ENCODE measurements around the gene RNF151.
A peak's percentile ranks its signal among the peaks of the same experiment; 100 is the strongest.

RNF151 gene, protein sequence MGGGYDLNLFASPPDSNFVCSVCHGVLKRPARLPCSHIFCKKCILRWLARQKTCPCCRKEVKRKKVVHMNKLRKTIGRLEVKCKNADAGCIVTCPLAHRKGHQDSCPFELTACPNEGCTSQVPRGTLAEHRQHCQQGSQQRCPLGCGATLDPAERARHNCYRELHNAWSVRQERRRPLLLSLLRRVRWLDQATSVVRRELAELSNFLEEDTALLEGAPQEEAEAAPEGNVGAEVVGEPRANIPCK

DNA sequence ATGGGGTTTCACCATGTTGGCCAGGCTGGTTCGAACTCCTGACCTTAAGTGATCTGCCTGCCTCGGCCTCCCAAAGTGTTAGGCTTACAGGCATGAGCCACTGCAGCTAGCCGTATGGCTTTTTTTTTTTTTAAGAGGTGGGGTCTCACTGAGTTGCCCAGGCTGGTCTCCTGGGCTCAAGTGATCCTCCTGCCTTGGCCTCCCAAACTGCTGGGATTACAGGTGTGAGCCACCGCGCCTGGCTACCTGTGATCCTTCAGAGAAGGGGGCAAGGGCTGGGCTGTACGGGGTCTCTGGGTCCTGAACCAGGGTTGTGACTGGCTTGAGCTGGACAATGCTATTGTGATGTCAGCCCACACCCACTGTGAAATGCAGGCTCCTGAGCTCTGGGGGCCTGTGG lies at the start of gene RNF151:
RNF151 (plus strand) TSS at position 397 of the 400 bp plus-strand sequence. CDS start 26 bp downstream, outside the sequence.
- H3K27ac ChIP-seq = no peak within 1 kb of the TSS
- peaks cover 2% of the 10 kb centered on the region for H3K4me1 ChIP-seq
- H3K4me3 ChIP-seq (ENCODE audit: low read depth, low read length) = peak within 1 kb of the TSS; percentile 94
- no peak for TF ChIP-seq CTCF (IDR thresholded peaks at IDR 0.05)
- H3K36me3 ChIP-seq (ENCODE audit: control insufficient read depth, insufficient read depth, low read length) = no peaks in the 10 kb centered on the region
- peak within 1 kb of the TSS; percentile 73 for H3K4me2 ChIP-seq (ENCODE audit: low read length)
- no peaks in the 10 kb centered on the region for H3K79me2 ChIP-seq
- H3K9me3 ChIP-seq (ENCODE audit: control insufficient read depth, low read length) = no peaks in the 10 kb centered on the region
- no peak within 1 kb of the TSS for H3K9ac ChIP-seq
- no peak within 1 kb of the TSS for H2AFZ ChIP-seq
- H3K27me3 ChIP-seq (ENCODE audit: control insufficient read depth, insufficient read depth, low read length) = no peaks in the 10 kb centered on the region

- Histone ChIP-seq H3K27ac (no peak overlapping the region), H3K79me2 (no peaks in the 10 kb centered on the region), H2AFZ (no peak overlapping the region), H3K4me2 (ENCODE audit: low read length) (no peak overlapping the region), H3K9ac (no peak overlapping the region), H3K4me1 (no peaks in the 10 kb centered on the region), H3K9me3 (ENCODE audit: control insufficient read depth, low read length) (no peaks in the 10 kb centered on the region), H3K27me3 (ENCODE audit: control insufficient read depth, insufficient read depth, low read length) (peaks cover 12% of the 10 kb centered on the region), H3K36me3 (ENCODE audit: control insufficient read depth, insufficient read depth, low read length) (no peaks in the 10 kb centered on the region), H3K4me3 (ENCODE audit: low read depth, low read length) (no peak overlapping the region)
- no peak for TF ChIP-seq CTCF (IDR thresholded peaks at IDR 0.05)
These were observed 49.5 kb upstream of the RNF151 start for GRCh38 chr16:1917056-1917664.

DNA sequence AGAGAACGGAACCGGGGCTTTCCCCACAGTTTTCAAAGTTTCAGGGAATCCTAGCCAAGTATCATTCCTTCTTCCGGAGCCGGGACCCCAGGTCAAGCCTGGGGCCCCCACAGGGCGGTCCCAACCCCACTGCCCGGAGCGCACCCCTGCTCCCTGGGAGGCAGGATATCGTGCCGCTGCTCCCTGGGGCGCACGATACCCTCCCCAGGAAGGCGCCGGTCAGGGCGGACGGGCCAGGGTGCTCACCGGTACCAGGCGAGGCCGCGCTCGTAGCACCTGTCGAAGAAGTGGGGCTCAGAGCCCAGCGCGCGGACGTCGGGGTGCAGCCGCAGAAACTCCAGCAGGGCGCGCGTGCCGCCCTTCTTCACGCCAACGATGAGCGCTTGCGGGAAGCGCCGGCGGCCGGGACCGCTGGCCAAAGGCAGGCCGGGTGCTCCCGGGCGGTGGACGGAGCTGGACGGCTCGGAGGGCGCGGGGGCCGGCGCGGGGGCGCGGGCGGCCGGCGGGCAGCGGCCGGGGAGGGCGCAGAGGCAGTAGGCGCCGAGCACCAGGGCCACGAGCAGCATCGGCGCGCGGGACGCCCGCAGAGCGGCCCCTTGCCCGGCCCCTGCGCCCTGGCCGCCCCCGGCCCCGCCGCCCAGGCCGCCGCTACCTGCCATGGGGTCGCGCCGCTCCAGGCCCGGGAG lies 48.8 kb upstream of the RNF151 start:
- no peak for TF ChIP-seq CTCF (IDR thresholded peaks at IDR 0.05)
- no peak overlapping the region for H2AFZ ChIP-seq
- no peaks in the 10 kb centered on the region for H3K36me3 ChIP-seq (ENCODE audit: control insufficient read depth, insufficient read depth, low read length)
- H3K27ac ChIP-seq = no peak overlapping the region
- peaks cover 12% of the 10 kb centered on the region for H3K27me3 ChIP-seq (ENCODE audit: control insufficient read depth, insufficient read depth, low read length)
- no peaks in the 10 kb centered on the region for H3K4me1 ChIP-seq
- no peak overlapping the region for H3K4me2 ChIP-seq (ENCODE audit: low read length)
- no peak overlapping the region for H3K4me3 ChIP-seq (ENCODE audit: low read depth, low read length)
- no peaks in the 10 kb centered on the region for H3K9me3 ChIP-seq (ENCODE audit: control insufficient read depth, low read length)
- H3K9ac ChIP-seq = no peak overlapping the region
- H3K79me2 ChIP-seq = no peaks in the 10 kb centered on the region

DNA sequence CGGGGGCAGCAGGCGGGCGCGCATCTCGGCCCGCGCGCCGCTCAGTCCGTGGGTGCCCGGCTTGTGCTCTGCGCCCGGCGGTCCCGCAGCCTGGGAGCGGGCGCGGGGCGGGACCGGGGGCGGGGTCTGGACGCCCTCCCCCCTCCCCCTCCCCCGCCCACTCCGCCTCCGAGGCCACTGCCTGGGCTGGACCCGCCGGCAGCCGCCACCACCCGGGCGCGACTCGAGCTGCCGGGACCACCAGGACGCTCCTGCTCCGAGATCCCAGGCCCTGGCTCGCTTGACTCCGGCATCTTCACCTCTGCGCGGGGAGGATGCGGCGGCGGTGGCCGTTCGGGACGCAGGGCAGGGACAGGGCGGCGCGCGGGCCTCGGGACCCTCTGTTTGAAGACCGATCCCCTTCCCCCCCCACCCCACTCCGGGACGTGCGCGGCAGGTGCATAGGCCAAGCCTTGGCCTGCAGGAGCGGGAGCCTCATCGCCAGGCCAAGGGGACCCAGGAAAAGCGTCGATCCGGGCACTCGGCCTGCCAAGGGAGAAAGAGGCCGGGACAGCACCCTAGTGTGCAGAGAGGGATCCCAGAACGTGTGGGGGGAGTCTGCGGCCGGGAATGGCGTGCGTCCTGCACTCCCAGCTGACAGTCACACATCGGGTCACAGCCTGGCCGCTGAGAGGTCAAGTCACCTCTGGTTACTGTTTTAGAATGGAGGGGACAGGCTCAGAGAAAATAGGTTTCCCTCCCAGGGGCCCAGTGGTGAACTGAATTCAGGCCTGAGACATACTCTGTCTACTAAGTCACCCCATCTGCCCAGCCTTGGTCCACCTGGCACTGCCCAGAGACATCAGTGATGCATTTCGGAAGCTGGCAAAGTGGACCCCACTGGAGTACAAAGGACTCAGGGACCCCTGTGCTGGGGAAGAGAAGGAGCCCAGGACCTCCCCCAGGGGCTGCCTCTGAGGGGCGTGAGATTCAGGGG lies 48.0 kb upstream of the RNF151 start, which contains the start of gene HS3ST6:
HS3ST6 (minus strand) TSS at position 65 of the 976 bp plus-strand sequence. CDS start 92 bp downstream, outside the sequence.
- Histone ChIP-seq H3K9ac (no peak within 1 kb of the TSS), H3K27me3 (ENCODE audit: control insufficient read depth, insufficient read depth, low read length) (peaks cover 14% of the 10 kb centered on the region), H3K9me3 (ENCODE audit: control insufficient read depth, low read length) (no peaks in the 10 kb centered on the region), H3K79me2 (no peaks in the 10 kb centered on the region), H3K27ac (no peak within 1 kb of the TSS), H3K4me1 (no peaks in the 10 kb centered on the region), H3K4me2 (ENCODE audit: low read length) (no peak within 1 kb of the TSS), H2AFZ (no peak within 1 kb of the TSS), H3K36me3 (ENCODE audit: control insufficient read depth, insufficient read depth, low read length) (no peaks in the 10 kb centered on the region), H3K4me3 (ENCODE audit: low read depth, low read length) (no peak within 1 kb of the TSS)
- no peak for TF ChIP-seq CTCF (IDR thresholded peaks at IDR 0.05)
